Testis (tissue), 3 donors: ENCODE data around the gene TGFBI. TPM values are rescaled to one million over a fixed set of nuclear protein-coding genes. Genes with fewer than 3 reads are reported as not detected.

Experiments used
- DNase-seq: peaks from one replicate; pipeline ENCODE4 v3.0.0-alpha.2; 2019
- H3K27ac ChIP-seq, 2 donors: fragments of 200-600 bp; sonication (generic); one replicate each; pipeline ENCODE4 v1.5.1; 2019
- H3K27me3 ChIP-seq: fragments of 200-600 bp; sonication (generic); one replicate; pipeline ENCODE4 v1.5.1; 2019
- H3K36me3 ChIP-seq: fragments of 200-600 bp; sonication (generic); one replicate; pipeline ENCODE4 v1.5.1; 2017; ENCODE audit warnings: low read depth; ENCODE audit errors: missing control alignments
- H3K4me1 ChIP-seq: fragments of 200-600 bp; sonication (generic); one replicate; pipeline ENCODE4 v1.5.1; 2019
- H3K4me3 ChIP-seq, 2 donors: fragments of 200-600 bp; sonication (generic); one replicate each; pipeline ENCODE4 v1.5.1; 2017 to 2019
- H3K9me3 ChIP-seq: fragments of 200-600 bp; sonication (generic); one replicate; pipeline ENCODE4 v1.5.1; 2017
- CTCF ChIP-seq, 3 experiments: fragments of 450-650 bp in 2 of 3; fragments of 200-600 bp in 1 of 3; sonication (generic) in 1 of 3; IDR thresholded peaks; one replicate each; pipeline ENCODE4 v1.5.1; 2016 to 2019; ENCODE audit warnings: antibody characterized with exemption in 3 of 3, mild to moderate bottlenecking in 2 of 3, moderate library complexity in 1 of 3
- POLR2A ChIP-seq: fragments of 450-650 bp; IDR thresholded peaks from one replicate; pipeline ENCODE4 v1.6.1; 2017; ENCODE audit warnings: antibody characterized with exemption, mild to moderate bottlenecking, moderate library complexity
- WGBS, 2 donors: methylation state at CpG; one replicate each; pipeline ENCODE4 v1.1.5; 2018; 5-methylcytosine and 5-hydroxymethylcytosine counted together
- intact Hi-C: fragments of 100-400 bp; cut with DNase I; formaldehyde crosslinking; loops from one replicate; pipeline ENCODE4 v1.15.1; 2023; ENCODE audit warnings: low total_unique reads
- polyA plus RNA-seq: library from polyadenylated mRNA; stranded (reverse); fragments of 350-450 nt; fragmentation: Illumina TruSeq; extraction: RNeasy Lipid Tissue Mini Kit (QIAGEN cat#74804); gene quantifications from one replicate; pipeline ENCODE4 v1.2.3, GENCODE V29; 2014; ENCODE audit warnings: low read depth, low replicate concordance; ENCODE audit not compliant: insufficient read depth
- total RNA-seq, 2 donors: library from RNA; depleted of rRNA; stranded (reverse); fragments of >200 nt; gene quantifications; one replicate each; pipeline ENCODE4 v1.2.3, GENCODE V29; 2016

TGFBI gene
- total and polyA plus RNA-seq, 3 donors from 2014 or later, result 9.0 to 77.2 (median 15.4) TPM

- peaks cover 6% of the 10 kb centered on the region for H3K4me1 ChIP-seq
- DNase-seq, result no peak
- H3K9me3 ChIP-seq, result no peaks in the 10 kb centered on the region
- 86 to 90% methylated on average over 4 of the region's 4 CpGs for WGBS, 2 donors
- no peak overlapping the region for H3K4me3 ChIP-seq
- no peaks in the 10 kb centered on the region for H3K36me3 ChIP-seq
- H3K27me3 ChIP-seq, result no peaks in the 10 kb centered on the region
- TF ChIP-seq CTCF (IDR thresholded peaks at IDR 0.05) (no peak), POLR2A (no peak)
- H3K27ac ChIP-seq, result no peak overlapping the region
- intact Hi-C loops, result no loop called here
Measured at GRCh38 chr5:136021016-136021405, 7.8 kb upstream of the TGFBI start.

DNA sequence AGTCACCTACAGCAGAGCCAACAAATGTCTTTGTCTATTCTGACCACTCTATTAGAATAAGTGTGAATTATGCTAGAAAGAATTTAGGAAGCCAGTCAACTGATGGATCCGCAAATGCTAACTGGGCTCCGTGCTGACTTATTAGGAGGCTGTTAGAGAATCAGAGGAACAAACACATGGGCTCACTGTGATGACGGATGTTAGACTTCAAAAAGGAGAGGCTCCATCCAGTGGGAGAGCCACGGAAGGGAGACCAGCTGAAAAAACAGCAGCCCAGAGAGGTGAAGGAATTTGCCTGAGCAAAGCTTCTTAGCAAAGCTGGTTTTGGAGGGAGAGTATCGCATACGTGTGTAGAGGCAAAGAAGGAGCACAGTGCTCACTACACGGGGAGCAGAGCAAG is 5.8 kb upstream of the TGFBI start:
- WGBS, 2 donors, result 90 to 96% methylated on average over 7 of the region's 7 CpGs
- Histone ChIP-seq H3K27ac (no peak overlapping the region), H3K4me3 (no peak overlapping the region), H3K27me3 (no peaks in the 10 kb centered on the region), H3K36me3 (no peaks in the 10 kb centered on the region), H3K9me3 (no peaks in the 10 kb centered on the region), H3K4me1 (peaks cover 6% of the 10 kb centered on the region)
- intact Hi-C loops, result no loop called here
- DNase-seq, result no peak
- TF ChIP-seq POLR2A (no peak), CTCF (IDR thresholded peaks at IDR 0.05) (no peak)

GRCh38 chr5:136023958-136024541 is 4.7 kb upstream of the TGFBI start:
- no peak for DNase-seq
- 77 to 81% methylated on average over 9 of the region's 9 CpGs for WGBS, 2 donors
- Histone ChIP-seq H3K27me3 (no peaks in the 10 kb centered on the region), H3K27ac (no peak overlapping the region), H3K9me3 (no peaks in the 10 kb centered on the region), H3K4me1 (peaks cover 6% of the 10 kb centered on the region), H3K4me3 (no peak overlapping the region), H3K36me3 (no peaks in the 10 kb centered on the region)
- intact Hi-C loops, result no loop called here
- no peak for TF ChIP-seq POLR2A
- TF ChIP-seq CTCF (IDR thresholded peaks at IDR 0.05), result no peak

GRCh38 chr5:136025900-136026299 is 2.9 kb upstream of the TGFBI start:
- H3K4me1 ChIP-seq, result peaks cover 6% of the 10 kb centered on the region
- intact Hi-C loops, result no loop called here
- peak; percentile 43 for DNase-seq
- H3K9me3 ChIP-seq, result no peaks in the 10 kb centered on the region
- H3K36me3 ChIP-seq, result no peaks in the 10 kb centered on the region
- H3K27me3 ChIP-seq, result no peaks in the 10 kb centered on the region
- no peak overlapping the region for H3K27ac ChIP-seq
- 45 to 51% methylated on average over 2 of the region's 2 CpGs for WGBS, 2 donors
- no peak overlapping the region for H3K4me3 ChIP-seq
- TF ChIP-seq POLR2A (no peak), CTCF (IDR thresholded peaks at IDR 0.05) (no peak)

DNA sequence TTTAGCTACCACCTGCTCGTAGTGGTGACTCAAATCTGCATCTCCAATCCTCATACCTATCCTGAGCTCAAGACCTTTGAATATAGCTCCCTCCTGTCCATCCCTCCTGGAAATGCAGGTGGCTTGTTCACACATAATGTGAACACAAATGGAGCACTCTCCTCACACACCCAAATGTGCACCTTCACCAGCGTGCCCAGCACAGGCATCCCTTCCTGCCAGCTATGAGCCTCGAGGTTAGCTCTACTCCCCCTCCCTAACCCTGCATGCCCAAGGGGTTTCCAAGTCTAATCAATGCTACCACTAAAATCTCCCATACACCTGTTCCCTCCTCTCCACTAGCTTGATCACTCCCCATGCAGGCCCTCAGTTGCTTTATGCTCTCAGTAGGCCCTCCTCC is 2.2 kb upstream of the TGFBI start:
- no peaks in the 10 kb centered on the region for H3K27me3 ChIP-seq
- TF ChIP-seq POLR2A, result no peak
- no peak for TF ChIP-seq CTCF (IDR thresholded peaks at IDR 0.05)
- intact Hi-C loops, result no loop called here
- no peak overlapping the region for H3K4me3 ChIP-seq
- DNase-seq, result no peak
- no peaks in the 10 kb centered on the region for H3K36me3 ChIP-seq
- H3K9me3 ChIP-seq, result no peaks in the 10 kb centered on the region
- WGBS, 2 donors, result 90 to 96% methylated on average over 3 of the region's 3 CpGs
- peaks cover 6% of the 10 kb centered on the region for H3K4me1 ChIP-seq
- H3K27ac ChIP-seq, result no peak overlapping the region
